IPS-15b (cell line): ENCODE results near the gene PPP2R2C.
A peak's percentile ranks its signal among the peaks of the same experiment; 100 is the strongest.

Experiments used
- H3K27me3 ChIP-seq: one replicate; pipeline ENCODE4 v1.6.1; 2013; ENCODE audit warnings: low read length; ENCODE audit not compliant: control insufficient read depth, insufficient read depth
- H3K36me3 ChIP-seq: one replicate; pipeline ENCODE4 v1.6.1; 2013; ENCODE audit warnings: low read length; ENCODE audit not compliant: control insufficient read depth, insufficient read depth
- H3K4me1 ChIP-seq: one replicate; pipeline ENCODE4 v1.6.1; 2013; ENCODE audit warnings: mild to moderate bottlenecking, low read length; ENCODE audit not compliant: control insufficient read depth, insufficient read depth
- H3K4me3 ChIP-seq: one replicate; pipeline ENCODE4 v1.5.1; 2013; ENCODE audit warnings: low read depth, low read length
- H3K9ac ChIP-seq: one replicate; pipeline ENCODE4 v1.6.1; 2013; ENCODE audit warnings: low read depth, mild to moderate bottlenecking, low read length
- H3K9me3 ChIP-seq: one replicate; pipeline ENCODE4 v1.6.1; 2013; ENCODE audit warnings: mild to moderate bottlenecking, low read length; ENCODE audit not compliant: control insufficient read depth, insufficient read depth

Gene PPP2R2C

DNA sequence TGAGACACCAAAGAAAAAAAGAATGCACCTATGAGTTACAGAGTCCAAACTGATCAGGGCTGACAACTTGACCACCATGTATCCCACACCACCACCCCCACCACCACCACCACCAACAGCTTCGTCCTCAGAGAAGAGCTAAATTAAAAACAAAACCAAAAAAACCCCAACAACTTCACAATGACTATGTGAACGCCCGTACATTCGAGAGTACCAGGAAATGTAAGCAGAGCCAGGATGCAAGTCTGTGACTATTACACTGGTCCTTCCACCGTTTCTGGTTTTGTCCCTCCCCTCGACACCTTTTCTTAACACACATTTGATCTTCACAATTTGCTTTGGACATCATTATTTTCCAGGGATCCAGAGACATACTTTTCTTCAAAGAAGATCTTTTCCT, 151.8 kb downstream of the PPP2R2C start:
- H3K36me3 ChIP-seq = no peaks in the 10 kb centered on the region
- no peak overlapping the region for H3K9ac ChIP-seq
- no peaks in the 10 kb centered on the region for H3K9me3 ChIP-seq
- peaks cover 7% of the 10 kb centered on the region for H3K4me1 ChIP-seq
- no peaks in the 10 kb centered on the region for H3K27me3 ChIP-seq
- H3K4me3 ChIP-seq = no peak overlapping the region

DNA sequence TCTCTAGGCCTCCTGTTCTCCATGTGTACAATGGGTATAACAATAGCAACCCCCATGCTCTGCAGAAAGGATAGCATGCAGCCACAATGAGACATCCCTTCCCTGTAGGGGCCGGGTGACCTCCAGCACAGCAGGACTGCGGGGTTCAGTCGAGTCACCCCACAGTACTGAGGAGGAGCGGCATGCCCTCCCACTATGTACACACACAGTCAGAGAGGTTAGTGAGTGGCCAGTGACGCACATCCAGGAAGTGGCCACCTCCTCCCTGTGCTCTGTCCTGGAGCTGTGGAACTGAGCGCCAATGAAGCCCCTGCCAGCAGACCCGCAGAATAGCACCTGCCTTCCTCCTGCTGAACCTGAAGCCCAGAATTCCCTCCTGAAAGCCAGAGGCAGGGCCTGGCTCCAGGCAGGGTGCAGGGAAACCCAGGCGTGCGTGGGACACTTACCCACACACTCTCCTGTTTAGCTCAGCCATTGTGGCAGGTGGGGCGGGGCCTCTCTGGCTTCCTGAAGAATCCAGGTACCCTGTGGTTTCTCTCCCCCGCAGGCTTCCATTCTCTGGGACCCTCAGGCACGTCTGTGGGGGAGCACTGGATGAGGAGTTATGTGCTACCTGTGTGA, 152.8 kb downstream of the PPP2R2C start:
- no peaks in the 10 kb centered on the region for H3K9me3 ChIP-seq
- no peaks in the 10 kb centered on the region for H3K27me3 ChIP-seq
- H3K36me3 ChIP-seq = no peaks in the 10 kb centered on the region
- H3K4me3 ChIP-seq = no peak overlapping the region
- no peaks in the 10 kb centered on the region for H3K4me1 ChIP-seq
- no peak overlapping the region for H3K9ac ChIP-seq

DNA sequence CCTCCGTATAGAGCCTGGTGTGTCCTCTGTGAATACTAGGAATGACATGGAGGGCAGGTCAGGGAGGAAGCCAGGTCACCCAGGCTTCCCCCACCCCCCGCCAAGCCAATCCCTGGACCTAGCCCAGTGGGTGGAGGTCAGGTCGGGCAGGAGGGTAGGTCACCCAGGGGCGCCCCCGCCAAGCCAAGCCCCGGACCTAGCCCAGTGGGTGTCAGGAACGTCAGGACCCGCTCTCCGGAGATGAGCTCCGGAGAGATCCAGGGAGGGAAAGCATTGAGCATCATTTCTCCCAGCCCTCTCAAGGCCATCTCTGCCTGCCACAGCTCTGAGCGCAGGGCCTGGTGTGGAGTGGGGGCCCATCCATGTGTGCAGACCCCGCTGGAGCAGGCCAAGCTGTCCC, 154.2 kb downstream of the PPP2R2C start:
- no peaks in the 10 kb centered on the region for H3K9me3 ChIP-seq
- H3K4me3 ChIP-seq = no peak overlapping the region
- no peaks in the 10 kb centered on the region for H3K27me3 ChIP-seq
- no peak overlapping the region for H3K9ac ChIP-seq
- no peaks in the 10 kb centered on the region for H3K4me1 ChIP-seq
- no peaks in the 10 kb centered on the region for H3K36me3 ChIP-seq

DNA sequence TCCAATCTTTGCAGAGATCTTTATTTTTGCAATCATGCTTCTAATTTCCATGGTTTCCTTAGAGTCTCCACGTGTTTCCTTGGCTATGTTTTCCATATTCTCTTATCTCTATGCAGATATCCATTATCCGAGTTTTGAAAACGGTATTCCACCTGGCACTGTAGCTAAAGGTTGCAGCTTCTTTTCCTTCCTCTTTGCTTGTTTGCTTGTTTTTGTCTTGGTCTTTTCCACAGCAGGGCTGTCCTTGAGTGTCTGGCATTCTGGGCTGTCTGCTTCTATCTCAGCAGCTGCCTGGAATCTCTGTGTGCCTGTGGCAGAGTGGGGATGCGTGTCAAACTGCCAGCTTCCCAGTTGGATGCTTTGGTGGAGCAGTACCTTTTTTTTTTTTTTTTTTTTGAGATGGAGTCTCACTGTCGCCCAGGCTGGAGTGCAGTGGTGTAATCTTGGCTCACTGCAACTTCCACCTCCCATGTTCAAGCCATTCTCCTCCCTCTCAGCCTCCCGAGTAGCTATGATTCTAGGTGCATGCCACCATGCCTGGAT, 155.9 kb downstream of the PPP2R2C start:
- no peak overlapping the region for H3K9ac ChIP-seq
- no peak overlapping the region for H3K4me3 ChIP-seq
- no peaks in the 10 kb centered on the region for H3K4me1 ChIP-seq
- no peaks in the 10 kb centered on the region for H3K36me3 ChIP-seq
- no peaks in the 10 kb centered on the region for H3K27me3 ChIP-seq
- no peaks in the 10 kb centered on the region for H3K9me3 ChIP-seq

DNA sequence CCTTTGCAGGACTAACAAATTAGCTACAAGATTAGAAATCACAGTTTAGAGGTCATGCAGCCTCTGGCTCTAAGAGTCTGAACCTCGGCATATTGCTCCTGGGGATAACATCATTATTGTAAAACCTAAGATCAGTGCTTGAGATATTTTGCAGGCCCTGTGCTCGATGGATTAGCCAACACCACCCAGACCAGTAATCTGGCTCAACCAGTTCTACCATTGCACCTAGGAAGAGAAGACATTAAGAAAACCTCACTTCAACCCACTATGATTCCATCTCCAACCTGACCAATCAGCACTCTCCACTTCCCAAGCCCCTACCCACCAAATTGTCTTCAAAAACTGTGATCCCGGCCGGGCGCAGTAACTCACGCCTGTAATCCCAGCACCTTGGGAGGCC, 159.2 kb downstream of the PPP2R2C start:
- H3K4me3 ChIP-seq = no peak overlapping the region

DNA sequence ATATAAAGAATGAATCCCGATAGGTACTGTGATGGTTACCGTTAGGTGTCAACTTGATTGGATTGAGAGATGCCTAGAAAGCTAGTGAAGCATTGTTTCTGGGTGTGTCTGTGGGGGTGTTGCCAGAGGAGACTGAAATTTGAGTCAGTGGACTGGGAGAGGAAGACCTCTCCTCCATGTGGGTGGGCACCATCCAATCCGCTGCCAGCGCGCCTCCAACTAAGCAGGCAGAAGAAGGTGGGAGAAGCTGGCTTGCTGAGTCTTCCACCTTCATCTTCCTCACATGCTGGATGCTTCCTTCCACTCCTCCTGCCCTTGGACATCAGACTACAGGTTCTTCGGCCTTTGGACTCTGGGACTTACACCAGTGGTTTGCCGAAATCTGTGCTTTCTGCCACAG, 162.6 kb downstream of the PPP2R2C start:
- Histone ChIP-seq H3K4me3 (peak overlapping the region; percentile 50), H3K4me1 (no peaks in the 10 kb centered on the region), H3K9ac (no peak overlapping the region), H3K9me3 (no peaks in the 10 kb centered on the region), H3K36me3 (no peaks in the 10 kb centered on the region), H3K27me3 (peaks cover 19% of the 10 kb centered on the region)

More for the DNA sequence above, 159.2 kb downstream of the PPP2R2C start:
- Histone ChIP-seq H3K4me1 (no peaks in the 10 kb centered on the region), H3K36me3 (no peaks in the 10 kb centered on the region), H3K9ac (no peak overlapping the region), H3K9me3 (no peaks in the 10 kb centered on the region), H3K27me3 (peaks cover 17% of the 10 kb centered on the region)

DNA sequence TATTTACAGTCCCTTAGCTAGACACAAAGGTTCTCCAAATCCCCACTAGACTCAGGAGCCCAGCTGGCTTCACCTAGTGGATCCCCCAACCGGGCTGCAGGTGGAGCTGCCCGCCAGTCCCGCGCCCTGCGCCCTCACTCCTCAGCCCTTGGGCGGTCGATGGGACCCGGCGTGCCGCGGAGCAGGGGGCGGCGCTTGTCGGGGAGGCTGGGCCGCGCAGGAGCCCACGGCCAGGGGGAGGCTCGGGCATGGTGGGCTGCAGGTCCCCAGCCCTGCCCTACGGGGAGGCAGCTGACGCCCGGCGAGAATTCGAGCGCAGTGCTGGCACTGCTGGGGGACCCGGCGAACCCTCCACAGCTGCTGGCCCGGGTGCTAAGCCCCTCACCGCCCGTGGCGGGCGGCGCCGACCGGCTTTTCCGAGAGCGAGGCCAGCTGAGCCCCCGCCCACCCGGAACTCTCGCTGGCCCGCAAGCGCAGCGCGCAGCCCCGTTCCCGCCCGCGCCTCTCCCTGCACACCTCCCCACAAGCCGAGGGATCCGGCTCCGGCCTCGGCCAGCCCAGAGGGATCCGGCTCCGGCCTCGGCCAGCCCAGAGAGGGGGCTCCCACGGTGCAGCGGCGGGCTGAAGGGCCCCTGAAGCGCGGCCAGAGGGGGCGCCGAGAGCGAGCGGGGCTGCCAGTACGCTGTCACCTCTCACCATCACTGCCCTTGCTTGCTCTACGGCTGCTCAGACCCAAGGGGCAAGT, 163.3 kb downstream of the PPP2R2C start:
- Histone ChIP-seq H3K9ac (no peak overlapping the region), H3K4me3 (peak overlapping the region; percentile 50), H3K36me3 (no peaks in the 10 kb centered on the region), H3K27me3 (peaks cover 19% of the 10 kb centered on the region), H3K9me3 (no peaks in the 10 kb centered on the region), H3K4me1 (no peaks in the 10 kb centered on the region)

DNA sequence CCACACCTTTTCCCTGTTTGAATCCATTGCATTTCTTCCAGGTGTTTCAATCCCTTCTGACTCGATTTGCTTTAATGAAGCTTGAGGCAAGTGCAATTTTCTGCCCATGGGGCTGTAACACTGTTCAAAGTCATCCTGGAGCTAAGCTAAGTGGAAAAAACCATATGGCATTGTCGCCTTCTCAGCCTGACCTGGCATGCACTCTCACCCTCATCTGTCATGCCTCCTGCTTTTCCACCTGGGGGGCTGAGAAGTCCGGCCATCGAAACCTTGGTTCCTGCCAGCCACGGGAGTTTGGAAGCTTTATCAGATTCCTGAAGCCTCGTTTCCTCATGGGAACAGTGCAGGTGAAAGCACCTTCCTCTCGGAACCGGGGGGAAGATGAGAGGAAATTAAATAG, 164.5 kb downstream of the PPP2R2C start:
- Histone ChIP-seq H3K9me3 (no peaks in the 10 kb centered on the region), H3K4me1 (no peaks in the 10 kb centered on the region), H3K36me3 (peaks cover 2% of the 10 kb centered on the region), H3K9ac (no peak overlapping the region), H3K4me3 (no peak overlapping the region), H3K27me3 (peaks cover 19% of the 10 kb centered on the region)

DNA sequence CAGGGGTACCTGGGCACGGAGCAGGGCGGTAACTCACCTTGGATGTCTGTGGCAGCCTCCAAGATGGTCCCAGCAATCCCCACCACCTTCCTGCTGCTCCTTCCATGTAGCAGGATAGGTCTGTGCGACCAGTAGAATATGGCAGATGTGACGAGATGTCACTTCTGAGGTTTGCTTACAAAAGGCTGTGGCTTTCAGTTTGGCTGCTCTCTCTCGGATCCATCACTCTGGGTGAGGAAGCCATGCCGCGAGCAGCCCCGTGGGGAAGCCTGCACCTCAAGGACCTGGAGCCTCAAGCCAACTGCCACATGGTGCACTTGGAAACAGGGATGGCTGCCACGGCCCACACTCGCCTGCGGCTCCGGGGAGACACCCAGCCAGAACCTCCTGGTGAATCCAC, 165.2 kb downstream of the PPP2R2C start:
- peaks cover 7% of the 10 kb centered on the region for H3K36me3 ChIP-seq
- peaks cover 19% of the 10 kb centered on the region for H3K27me3 ChIP-seq
- no peaks in the 10 kb centered on the region for H3K9me3 ChIP-seq
- H3K9ac ChIP-seq = no peak overlapping the region
- H3K4me3 ChIP-seq = no peak overlapping the region
- H3K4me1 ChIP-seq = no peaks in the 10 kb centered on the region

DNA sequence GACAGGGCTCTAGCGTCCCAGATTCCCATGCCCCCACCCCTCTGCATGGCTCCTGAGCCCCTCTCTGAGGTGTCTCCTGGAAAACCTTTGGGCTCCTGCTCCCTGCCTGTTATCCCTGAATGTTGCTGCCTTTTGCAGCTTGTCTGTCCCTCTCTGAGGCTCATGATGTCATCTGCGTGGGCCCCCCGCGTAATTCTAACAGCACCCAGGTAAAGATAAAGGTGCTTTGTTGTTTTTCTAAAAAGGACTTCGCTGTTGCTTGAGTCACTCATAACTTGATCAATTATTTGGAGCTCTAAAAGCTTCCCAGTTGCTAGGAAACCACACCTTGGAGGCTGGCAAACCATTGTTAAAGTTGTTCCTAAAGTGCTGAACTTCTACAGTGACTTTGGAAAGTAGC, 166.1 kb downstream of the PPP2R2C start:
- H3K9ac ChIP-seq = no peak overlapping the region
- H3K36me3 ChIP-seq = peaks cover 17% of the 10 kb centered on the region
- peaks cover 19% of the 10 kb centered on the region for H3K27me3 ChIP-seq
- H3K4me3 ChIP-seq = no peak overlapping the region
- no peaks in the 10 kb centered on the region for H3K4me1 ChIP-seq
- H3K9me3 ChIP-seq = no peaks in the 10 kb centered on the region

DNA sequence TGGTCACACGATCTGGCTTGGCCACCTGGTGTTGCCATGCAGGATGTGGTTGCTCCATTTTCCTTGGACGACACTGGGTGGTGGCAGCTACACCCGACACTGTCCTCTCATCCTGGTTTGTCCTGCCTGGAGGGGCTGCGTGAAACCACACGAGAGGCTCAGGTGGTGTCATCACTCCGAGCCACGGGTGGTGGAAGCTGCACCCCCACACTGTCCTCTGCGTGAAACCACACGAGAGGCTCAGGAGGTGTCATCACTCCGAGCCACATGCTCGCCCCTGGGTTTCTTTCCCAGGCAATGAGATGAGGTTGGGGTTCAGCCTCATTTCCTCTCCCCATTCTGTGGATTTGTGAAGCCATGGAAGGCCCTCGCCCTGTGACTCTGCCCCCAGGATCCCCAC, 168.5 kb downstream of the PPP2R2C start:
- peaks cover 2% of the 10 kb centered on the region for H3K27me3 ChIP-seq

DNA sequence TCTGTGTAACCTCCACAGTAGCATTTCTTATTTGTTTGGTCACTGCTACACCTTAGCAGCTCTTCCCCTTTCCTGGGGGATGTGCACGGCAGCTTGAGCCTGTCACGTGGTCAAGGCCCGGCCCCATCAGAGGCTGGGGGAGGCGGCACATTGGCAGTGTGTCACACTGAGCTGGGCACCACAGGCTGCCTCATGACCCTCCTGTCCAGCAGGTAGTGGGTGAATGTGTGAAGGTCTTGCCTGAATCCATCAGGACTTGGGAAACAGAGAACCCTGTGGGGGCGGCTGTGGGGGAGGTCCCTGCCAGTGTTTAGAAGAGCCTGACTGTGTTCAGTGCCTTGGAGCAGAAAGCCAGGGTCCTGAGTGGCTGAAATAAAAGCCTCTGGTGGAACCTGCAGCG, 169.5 kb downstream of the PPP2R2C start:
- H3K36me3 ChIP-seq = peaks cover 31% of the 10 kb centered on the region
- no peak overlapping the region for H3K4me3 ChIP-seq
- H3K9me3 ChIP-seq = no peaks in the 10 kb centered on the region
- H3K4me1 ChIP-seq = no peaks in the 10 kb centered on the region
- H3K27me3 ChIP-seq = peaks cover 1% of the 10 kb centered on the region
- no peak overlapping the region for H3K9ac ChIP-seq

More for the DNA sequence above, 168.5 kb downstream of the PPP2R2C start:
- no peaks in the 10 kb centered on the region for H3K4me1 ChIP-seq
- H3K36me3 ChIP-seq = peaks cover 29% of the 10 kb centered on the region
- no peak overlapping the region for H3K4me3 ChIP-seq
- no peaks in the 10 kb centered on the region for H3K9me3 ChIP-seq
- no peak overlapping the region for H3K9ac ChIP-seq
